Activated effector memory CD4-positive, alpha-beta T cell treated with anti-CD3 and anti-CD28 coated beads, Interleukin-2, amount 50 U/mL, for 16 hours (primary cell): Measurements from ENCODE around the gene COL6A1.
"Not testable (repeated sequence)": the region's sequence is repeated elsewhere in the genome, so short reads cannot be mapped to it uniquely, and the experiment has no call there.

Experiments
- DNase-seq: peaks from one replicate; pipeline ENCODE4 v3.0.0-alpha.2; 2020

Gene COL6A1

DNA sequence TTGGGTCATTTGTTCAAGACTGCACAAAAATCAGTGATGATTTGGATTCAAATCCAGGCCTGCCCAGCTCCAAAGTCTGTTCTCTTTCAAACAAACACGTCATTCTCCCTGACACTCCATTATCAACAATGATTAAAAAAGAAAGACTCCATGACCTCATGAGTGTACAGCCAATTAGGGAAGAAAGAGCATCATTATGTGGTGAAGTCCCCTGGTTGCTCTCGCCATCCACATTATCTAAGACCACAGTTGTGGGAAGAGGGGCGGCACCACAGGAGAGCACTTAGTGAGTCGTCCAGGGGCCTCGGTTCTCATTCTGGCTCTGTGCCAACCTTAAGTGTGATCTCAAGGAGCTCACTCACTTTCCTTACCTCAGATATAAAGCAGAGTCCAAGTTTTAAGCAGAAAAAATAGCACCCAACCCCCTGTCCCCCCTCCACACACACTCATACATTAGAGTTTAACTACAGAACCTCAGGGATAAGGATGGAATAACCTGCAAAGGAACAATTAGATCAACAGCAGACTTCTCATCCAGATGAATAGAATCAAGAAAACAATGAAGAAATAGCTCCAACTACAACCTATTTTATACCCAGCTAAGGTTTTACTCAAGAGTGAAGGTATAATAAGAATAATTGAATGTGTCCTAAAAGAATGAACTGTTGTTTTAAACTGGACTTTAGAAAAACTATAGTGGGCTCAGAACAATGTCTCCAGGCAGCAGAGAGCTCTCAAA is 47.8 kb downstream of the COL6A1 start:
- DNase-seq, result no peak

DNA sequence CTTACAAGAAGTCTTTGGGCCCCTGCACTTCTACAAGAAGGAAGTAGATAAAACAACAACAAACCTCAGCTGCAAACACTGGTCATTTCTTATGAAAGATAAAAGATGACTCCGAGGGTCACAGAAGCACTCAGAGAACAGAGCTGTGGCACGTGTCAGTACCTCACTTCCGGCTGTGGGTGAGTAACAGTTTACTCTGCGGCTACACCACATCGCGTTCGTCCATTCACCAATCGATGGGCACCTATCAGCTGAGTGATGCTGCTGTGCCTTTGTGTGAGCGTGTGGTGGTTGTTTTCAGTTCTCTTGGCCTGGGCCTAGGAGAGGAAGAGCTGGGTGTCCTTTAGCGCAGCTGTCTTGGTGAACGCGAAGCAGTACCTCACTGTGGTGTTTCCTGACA is 49.9 kb downstream of the COL6A1 start:
- DNase-seq, result no peak

GRCh38 chr21:46032100-46032499 is 50.5 kb downstream of the COL6A1 start:
- DNase-seq, result no peak

DNA sequence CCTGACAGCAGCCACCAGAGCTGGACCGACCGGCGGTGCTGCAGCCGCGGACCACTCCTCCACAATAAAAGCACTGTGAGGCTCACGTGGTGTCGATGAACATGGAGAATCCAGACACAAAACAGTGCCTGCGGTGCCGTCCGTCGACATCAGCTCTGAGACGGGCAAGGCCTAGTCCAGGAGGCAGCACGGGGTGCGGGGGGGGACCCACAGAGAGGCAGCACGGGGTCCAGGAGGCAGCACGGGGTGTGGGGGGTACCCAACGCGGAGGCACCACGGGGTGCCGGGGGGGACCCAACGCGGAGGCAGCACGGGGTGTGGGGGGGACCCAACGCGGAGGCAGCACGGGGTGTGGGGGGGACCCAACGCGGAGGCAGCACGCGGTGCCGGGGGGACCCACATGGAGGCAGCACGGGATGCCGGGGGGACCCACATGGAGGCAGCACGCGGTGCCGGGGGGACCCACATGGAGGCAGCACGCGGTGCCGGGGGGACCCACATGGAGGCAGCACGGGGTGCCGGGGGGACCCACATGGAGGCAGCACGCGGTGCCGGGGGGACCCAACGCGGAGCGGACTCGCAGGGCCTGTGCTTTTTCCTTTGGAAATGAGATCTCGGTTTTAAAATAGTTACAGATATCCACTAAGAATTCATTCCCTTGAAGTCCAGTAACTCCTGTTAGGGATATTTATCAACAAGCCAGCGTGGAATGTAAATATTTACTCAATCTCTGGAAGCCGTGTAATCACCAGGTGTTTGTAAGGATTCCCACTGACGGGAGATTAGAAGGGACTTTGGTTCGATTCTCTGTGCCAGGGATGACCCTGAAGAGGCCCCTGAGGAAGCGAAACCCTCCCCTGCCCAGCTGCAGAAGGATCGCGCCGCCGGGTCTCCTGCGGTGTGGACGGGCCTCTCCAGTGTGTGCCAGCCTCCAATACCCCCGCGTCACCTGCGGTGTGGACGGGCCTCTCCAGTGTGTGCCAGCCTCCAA is 52.1 kb downstream of the COL6A1 start:
- no peak for DNase-seq

DNA sequence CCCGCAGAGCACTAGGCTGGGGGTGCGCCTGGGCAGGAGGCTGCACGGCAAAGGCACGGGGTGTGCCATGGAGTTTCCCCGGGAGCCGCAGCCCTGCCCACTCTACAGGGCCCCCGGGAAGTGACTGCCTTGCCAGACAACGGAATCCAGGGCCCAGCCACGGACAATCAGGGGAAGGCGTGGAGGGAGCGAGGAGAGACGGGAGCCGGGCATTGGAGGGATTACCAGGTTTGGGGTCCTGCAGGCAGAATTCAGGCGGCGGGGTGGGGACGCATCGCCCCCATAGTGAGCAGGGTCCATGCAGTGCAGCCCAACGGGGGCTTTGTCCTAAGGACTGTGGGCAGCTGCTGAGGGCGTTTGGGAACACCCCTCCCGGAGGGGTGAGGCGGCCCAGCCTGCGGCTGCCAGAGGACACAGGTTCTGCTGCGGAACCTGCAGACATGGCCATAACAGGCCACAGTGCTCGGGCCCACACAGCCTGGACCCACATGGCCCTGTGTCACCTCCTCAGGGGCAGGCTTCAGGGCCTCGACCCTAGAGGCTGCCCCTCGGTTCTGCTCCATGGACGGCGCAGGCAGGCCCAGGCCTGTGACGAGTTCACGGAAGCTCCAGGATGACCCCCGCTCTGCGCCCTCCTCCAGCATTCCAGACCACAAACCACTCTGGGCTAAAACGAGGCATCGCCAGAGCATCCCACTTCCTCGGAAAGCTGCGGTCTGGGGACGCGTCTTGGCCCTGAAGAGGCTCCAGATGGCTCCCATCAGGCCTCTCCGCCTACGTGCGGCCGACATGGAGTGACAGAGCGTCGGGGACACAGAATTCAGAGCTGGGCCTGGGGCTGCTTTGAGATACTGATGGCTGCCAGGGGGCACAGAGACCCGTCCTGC is 54.5 kb downstream of the COL6A1 start:
- DNase-seq, result no peak

DNA sequence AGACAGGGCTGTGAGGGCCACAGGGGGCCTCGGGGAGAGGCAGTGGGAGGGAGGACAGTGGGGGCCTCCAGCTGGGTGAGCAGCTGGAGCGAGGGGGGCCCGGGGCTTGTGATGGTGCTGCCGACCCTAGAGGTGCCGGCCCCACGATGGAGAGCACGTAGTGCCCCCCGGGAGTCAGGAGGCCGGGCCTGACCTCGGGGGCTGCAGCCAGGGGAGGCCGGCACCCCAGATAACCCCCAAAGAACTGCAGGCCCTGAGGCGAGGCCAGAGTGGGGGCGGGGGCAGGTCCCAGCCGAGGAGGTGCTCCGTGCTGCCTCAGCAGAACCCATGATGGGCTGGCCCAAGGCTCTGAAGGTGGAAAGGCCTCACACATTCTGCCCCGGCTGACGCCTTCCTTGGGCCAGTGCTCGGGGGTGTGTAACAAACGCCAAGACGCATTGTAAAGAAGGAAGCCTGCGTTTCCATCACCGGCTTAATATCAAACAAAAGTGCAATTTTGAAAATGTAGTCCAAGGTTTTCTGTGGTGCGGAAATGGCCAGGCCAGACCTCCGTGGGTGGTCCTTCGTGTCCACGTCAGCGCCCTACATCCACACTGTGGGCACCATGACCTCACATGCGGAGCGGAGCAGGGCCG is 55.2 kb downstream of the COL6A1 start:
- DNase-seq, result no peak

GRCh38 chr21:46037331-46038325 is 56.1 kb downstream of the COL6A1 start:
- DNase-seq, result no peak

GRCh38 chr21:46038341-46038829 is 56.8 kb downstream of the COL6A1 start:
- no peak for DNase-seq

DNA sequence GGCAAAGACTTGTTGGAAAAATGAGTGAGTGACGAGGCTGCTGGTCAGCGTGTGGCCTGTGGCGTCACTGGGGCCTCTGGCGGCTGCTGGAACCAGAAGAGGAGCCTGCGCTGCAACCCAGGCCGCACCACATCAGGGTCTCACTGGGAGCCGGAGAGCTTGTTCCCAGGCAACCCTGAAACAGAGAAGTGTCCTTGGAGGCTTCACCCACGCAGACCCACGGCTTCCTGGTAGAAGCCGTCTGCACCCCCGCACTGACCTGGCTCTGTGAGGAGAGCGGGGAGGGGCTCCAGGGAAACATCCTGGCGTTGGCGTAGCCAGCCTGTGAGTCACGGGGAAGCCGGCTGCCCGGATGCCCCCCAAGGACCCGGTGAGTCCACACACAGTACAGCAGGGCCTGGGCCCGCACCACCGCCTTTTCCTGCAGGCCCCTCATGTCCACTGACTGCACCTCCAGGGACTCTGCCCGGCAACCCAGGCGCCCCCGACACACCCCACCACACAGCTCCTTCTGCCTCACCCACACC is 57.4 kb downstream of the COL6A1 start:
- DNase-seq, result no peak

GRCh38 chr21:46039891-46040660 is 58.5 kb downstream of the COL6A1 start:
- no peak for DNase-seq

DNA sequence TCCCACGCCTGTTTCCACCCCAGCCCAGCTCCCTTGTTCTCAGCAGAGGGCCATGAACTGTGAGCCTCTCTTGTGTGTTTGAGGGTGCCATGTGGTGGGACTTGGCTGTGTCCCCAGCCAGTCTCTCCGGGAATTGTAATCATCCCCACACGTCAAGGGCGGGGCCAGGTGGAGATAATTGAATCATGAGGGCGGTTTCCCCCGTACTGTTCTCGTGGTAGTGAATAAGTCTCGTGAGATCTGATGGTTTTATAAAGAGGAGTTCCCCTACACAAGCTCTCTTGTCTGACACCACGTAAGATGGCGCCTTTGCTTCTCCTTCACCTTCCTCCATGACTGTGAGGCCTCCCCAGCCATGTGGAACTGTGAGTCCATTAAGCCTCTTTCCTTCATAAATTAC is 59.1 kb downstream of the COL6A1 start:
- no peak for DNase-seq

- peak; percentile 31 for DNase-seq
Observed at GRCh38 chr21:46041183-46041582, 59.6 kb downstream of the COL6A1 start.

GRCh38 chr21:46045154-46045553 is 63.6 kb downstream of the COL6A1 start:
- DNase-seq, result no peak

DNA sequence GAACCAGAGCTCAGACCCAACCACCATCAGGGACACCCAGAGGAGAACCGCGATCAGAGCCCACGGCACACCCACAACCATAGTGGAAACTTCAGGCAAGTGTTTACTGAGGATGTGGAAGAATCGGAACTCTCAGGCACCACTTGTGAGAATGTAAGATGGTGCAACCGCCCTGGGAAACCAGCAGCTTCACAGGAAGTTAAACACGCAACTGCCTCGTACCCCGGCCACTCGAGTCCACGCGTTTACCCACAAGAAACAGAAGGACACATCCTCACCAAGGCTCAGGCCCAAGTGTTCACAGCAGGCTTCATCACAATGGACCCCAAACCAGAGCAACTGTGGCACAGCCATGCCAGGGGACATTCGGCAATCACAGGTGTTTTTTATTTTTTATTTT is 64.9 kb downstream of the COL6A1 start:
- DNase-seq, result no peak

DNA sequence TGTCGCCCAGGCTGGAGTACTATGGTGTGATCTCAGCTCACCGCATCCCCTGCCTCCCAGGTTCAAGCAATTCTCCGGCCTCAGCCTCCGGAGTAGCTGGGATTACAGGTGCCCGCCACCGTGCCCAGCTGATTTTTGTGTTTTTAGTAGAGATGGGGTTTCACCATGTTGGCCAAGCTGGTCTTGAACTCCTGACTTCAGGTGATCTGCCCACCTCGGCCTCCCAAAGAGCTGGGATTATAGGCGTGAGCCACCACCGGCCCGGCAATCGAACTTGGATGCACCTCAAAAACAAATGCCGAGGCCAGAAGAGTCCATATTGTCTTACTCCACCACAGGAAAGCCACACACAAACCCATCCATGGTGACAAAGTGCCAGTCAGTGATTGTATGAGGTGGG is 65.3 kb downstream of the COL6A1 start:
- DNase-seq, result not testable (repeated sequence)

GRCh38 chr21:46048926-46049889 is 67.6 kb downstream of the COL6A1 start:
- DNase-seq, result no peak

GRCh38 chr21:46049890-46050667 is 68.5 kb downstream of the COL6A1 start:
- no peak for DNase-seq
